ENCODE data around the gene CLSTN2.

Gene CLSTN2

DNA sequence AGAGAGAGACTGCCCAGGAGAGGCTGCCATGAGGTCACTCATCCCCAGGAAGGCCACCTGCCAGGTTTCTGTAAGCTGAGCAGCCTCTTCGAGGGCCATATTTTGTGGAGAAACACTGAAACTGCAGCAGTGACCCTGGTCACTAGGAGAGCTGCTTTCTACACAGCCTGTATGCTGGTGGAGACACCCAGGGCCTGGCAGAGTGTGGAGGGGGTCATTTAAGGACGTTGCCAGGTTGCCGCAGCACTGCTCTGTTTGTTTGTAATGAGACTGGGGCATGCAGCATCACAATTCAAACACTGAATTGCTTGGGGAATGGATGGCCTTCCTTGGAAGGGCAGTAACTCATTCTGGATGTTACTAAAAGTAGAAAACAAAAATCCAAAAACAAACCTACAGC lies 638.0 kb downstream of the CLSTN2 start:
- no peak for DNase-seq

GRCh38 chr3:140574375-140574774 lies 639.4 kb downstream of the CLSTN2 start:
- no peak for DNase-seq

GRCh38 chr3:140576449-140576848 lies 641.5 kb downstream of the CLSTN2 start:
- DNase-seq = no peak

- DNase-seq = no peak
Measured at GRCh38 chr3:140577911-140578310, 642.9 kb downstream of the CLSTN2 start.

DNA sequence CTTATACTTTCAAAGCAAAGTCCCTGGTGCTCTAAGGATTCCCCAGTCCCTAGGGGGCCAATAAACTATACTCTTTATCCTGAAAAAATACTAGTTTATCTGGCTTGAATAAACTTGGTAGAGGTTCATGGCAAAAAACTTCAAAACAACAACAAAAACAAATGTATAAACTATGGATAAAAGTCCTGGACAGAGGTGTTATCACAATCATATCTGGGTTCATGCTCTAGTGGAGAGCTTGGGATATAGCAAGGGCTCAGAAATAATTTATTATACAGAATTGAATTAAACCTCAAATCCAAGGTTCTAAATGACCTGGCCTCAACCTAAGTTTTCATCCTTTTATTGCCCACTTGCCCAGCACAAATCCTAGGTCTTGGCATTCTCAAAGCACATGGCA lies 644.3 kb downstream of the CLSTN2 start:
- no peak for DNase-seq

DNA sequence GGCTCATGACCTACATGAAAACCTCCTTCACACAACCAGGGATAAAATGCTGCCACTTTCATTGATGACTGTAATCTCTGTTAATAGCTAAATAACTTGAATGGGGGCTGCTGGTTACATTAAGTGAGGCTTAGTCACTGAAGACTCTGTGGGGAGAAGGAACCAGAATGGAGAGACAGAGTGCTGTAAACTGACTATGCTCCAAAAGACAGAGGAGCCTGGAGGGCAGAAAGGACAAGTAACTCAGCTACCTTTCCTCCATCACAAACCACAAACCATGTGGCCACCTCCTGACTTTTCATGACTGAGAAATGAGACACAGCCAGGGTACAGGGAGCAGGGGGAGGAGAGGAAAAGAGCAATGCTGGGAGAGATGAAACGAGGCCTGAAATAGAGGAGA lies 645.8 kb downstream of the CLSTN2 start:
- no peak for DNase-seq

DNA sequence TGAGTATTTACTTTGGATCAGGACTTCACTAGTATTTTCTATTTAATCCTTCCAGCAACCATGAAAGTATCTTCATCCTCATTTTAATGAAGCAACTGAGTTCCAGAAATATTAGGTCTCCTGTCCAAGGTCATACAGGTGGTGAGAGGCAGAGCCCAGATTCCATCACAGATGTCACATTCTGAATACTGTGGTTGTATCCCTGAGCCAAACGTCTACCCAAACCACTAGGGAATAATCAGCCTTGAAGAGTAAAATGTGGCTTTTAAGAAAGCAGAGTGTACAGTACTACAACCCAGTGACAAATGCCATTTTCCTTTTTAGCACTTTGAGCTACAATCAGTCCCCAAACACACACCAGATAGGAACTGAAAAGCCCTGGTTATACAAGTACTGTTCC lies 649.6 kb downstream of the CLSTN2 start:
- no peak for DNase-seq

GRCh38 chr3:140585828-140586227 lies 650.8 kb downstream of the CLSTN2 start:
- no peak for DNase-seq

DNA sequence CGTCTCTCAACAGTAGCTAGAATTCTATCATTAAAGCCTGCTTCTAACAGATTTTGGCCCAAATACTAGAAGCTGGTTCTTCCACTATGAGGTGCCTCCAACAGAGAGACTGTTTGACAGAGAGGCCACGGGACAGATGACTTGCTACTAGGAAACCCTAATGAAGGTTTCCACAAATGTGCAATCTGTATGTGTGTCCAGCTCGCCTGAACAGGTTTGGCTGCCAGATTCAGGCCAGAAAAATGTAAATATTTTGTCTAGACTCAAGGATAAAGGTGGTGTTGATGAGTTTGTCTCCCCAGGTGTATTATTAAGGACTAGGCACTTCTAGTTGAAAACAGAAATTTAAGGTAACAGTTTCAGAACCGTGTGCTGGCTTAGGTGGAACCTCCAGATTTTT lies 651.3 kb downstream of the CLSTN2 start:
- DNase-seq = no peak

- no peak for DNase-seq
Measured at GRCh38 chr3:140588558-140588957, 653.6 kb downstream of the CLSTN2 start.

DNA sequence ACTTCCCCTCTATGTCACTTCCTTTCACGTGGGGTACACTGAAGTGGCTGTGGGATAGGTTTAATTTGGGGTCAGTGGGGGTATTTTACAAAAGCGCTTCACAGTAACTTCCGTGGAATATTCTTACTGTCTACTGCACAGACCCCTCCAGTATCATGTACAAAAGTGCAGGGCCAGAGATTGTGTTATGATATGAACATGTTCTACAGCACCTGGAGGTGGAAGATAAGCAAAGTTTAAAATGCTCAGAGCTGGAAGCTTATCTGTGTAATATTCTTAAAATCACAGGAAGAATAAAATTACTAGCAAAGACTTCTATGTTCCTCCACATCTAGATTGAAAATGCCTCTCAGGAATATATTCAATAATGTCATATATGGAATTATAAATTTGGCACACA lies 658.8 kb downstream of the CLSTN2 start:
- no peak for DNase-seq

GRCh38 chr3:140595295-140595694 lies 660.3 kb downstream of the CLSTN2 start:
- no peak for DNase-seq

- no peak for DNase-seq
Measured at GRCh38 chr3:140597364-140597763, 662.4 kb downstream of the CLSTN2 start.

DNA sequence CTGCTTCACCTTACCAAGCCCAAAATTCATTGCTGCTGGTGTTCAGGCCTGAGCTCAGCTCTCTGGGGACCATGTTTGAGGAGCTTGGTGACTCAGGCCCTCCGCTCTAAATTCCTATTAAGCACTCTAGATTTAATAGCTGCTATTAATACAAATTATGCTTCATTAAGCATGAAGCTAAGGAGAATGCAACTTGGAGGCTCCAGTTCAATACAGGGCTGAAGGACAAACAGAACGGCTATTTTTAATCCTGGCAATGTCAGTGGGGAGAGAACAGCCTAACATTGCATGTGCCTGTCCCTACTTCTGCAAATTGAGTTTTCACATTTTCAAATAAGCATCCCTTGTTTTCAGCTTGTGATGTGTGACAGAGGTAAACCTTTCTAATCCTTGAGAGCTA lies 662.8 kb downstream of the CLSTN2 start:
- DNase-seq = no peak

DNA sequence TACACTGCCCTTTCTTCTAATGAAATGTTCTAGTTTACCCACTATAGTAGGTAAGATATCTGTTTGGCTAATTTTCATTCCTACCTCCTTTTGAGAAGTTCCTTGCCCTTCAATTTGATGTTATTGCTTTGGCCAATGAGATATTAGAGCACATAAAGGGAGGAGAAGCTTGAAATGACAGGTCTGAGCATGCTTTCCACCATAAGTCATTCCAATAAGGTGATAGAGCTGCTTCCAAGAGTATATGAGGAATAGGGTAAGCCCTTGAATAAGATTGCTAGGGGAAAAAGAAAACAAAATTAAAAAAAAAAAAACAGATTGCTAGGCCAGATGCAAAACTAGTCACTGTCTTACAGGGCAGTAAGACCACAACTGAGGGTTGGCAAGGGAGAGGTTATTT lies 664.0 kb downstream of the CLSTN2 start:
- no peak for DNase-seq

DNA sequence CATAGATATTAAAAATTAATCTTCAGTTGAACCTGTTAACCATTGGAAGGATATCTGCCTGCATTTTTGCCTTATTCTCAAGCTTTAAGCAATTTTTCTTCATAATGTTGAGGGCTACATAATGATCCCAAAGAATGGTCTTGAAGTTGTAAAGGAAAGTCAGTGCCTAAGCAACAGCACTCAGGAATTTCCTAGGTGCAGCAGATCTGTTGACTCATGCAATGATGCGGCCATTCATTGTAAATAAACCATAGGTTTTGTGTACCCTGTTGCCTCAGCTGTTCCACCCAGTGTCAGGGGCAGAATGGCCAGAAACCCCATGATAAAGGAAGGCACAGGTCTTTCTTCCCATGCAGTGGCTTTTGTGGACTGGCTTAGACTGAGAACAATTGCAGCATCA lies 664.5 kb downstream of the CLSTN2 start:
- no peak for DNase-seq

DNA sequence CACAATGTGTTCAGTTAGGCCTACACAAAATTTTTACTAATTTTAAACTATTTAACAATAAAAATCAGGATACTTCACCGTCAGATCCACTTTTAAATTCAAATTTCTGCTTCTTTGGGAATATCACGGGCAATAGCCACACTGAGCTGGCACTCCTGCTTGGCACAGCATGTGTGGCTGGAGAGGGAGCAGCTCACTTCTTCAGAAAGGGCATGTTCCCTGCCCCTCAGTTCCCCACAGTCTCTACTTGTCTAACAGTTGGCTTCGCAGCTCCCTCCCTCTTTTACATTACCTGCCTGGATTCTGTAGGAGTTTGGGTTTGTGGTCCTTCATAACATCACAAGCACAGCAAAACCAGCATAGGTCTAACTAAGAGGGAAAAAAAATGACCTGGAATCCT lies 666.9 kb downstream of the CLSTN2 start:
- DNase-seq = no peak

- no peak for DNase-seq
Measured at GRCh38 chr3:140602781-140603180, 667.8 kb downstream of the CLSTN2 start.

DNA sequence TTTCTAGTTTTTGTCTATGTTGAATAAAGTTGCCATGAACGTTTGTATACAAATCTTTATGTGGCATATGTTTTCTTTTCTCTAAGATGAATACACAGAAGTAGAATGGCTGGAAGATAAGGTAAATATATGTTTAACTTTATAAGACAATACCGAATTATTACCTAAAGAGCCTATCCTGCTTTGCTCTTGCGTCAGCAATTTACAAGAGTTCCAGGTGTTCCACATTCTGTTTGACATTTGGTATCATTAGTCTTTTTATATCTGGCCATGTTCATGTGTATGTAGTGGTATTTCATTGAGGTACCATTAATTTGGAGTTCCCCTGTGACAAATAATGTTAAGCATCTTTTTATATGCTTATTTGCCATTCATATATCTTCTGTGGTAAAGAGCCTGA lies 668.8 kb downstream of the CLSTN2 start:
- no peak for DNase-seq

DNA sequence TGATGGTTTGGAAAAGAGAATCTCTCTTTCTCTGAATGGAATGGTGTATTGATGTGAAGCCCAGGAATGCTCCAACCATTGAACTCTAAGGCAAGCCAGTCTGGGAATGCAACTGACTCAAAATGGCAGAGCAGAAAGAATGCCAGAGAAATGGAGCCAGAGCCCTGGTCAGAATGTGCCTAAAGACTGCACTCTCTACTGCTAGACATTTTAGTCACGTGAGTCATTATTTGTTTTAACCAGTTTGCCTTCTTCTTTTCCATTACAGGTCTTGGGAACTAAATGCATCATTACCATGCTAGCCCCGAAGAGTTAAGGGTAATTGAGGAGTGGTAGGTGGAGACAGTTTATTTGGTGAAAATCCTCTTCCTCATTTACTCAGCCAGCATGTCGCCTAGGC lies 675.6 kb downstream of the CLSTN2 start:
- DNase-seq = no peak

GRCh38 chr3:140614001-140614400 lies 679.0 kb downstream of the CLSTN2 start:
- no peak for DNase-seq

DNA sequence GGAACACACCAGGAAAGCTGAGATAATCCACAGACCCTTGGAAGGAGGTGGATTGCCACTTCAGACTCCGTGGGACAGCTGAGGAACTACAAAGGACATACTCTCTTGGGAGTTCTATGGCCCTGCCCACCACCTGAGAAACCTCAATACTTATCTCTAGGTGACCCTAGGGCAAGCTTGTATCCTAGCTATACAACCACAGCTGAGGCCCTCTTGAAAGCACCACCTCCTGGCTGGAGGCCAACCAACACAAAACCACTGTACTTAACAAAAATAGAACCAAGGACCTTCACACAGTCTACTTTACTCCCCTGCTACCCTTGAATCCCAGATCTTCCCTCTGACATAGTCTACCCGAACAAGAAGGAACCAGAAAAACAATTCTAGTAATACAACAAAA lies 682.1 kb downstream of the CLSTN2 start:
- DNase-seq = no peak

DNA sequence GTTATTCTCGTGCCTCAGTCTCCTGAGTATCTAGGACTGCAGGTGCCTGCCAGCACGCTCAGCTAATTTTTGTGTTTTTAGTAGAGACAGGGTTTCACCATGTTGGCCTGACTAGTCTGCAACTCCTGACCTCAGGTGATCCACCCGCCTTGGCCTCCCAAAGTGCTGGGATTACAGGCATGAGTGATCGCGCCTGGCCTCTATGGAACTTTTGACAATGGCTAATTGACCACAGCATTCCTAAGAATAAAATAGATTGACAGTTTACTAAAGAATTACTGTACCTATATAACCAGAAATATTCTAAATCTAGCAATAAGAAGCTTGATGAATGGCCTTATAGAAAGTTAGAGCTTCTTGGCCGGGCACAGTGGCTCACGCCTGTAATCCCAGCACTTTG lies 691.9 kb downstream of the CLSTN2 start:
- DNase-seq = no peak

Measured in activated CD4-positive, alpha-beta T cell treated with anti-CD3 and anti-CD28 coated beads for 1 hour (primary cell).